H1 (cell line): ENCODE results near the gene ENPP1. TPM values are rescaled to one million over a fixed set of nuclear protein-coding genes. Genes with fewer than 3 reads are reported as not detected.

ENCODE experiments used
- CTCF ChIA-PET: fragments of 300-600 bp; sonication (Branson Sonifier 250); formaldehyde crosslinking; loops from one replicate; lab custom pipeline; 2021; ENCODE audit not compliant: partially characterized antibody; lab: Charles Lee
- POLR2A ChIA-PET: fragments of 300-600 bp; sonication (Branson Sonifier 250); formaldehyde crosslinking; loops from one replicate; lab custom pipeline; 2021; ENCODE audit warnings: inconsistent platforms; ENCODE audit not compliant: partially characterized antibody; lab: Charles Lee
- DNase-seq, 2 experiments: peaks; one replicate each; pipeline versions ENCODE4 v3.0.0 to v3.0.0-alpha.2; 2010 to 2022; ENCODE audit warnings: low spot score in 2 of 2, low read depth in 1 of 2, mixed read lengths in 1 of 2
- FAIRE-seq: peaks from 2 replicates; lab custom pipeline; 2011; peaks lifted over from hg19 to GRCh38; lab: Jason Lieb, UNC
- H2AFZ ChIP-seq: 2 replicates; pipeline ENCODE4 v1.8.1; 2012; ENCODE audit warnings: low read length, inconsistent platforms
- H2AK5ac ChIP-seq: 2 replicates; pipeline ENCODE4 v1.6.1; 2013; ENCODE audit warnings: low read depth, low read length
- H2BK120ac ChIP-seq: replicated peaks from 2 replicates; pipeline ENCODE3; 2013; ENCODE audit warnings: low read depth, low read length, inconsistent platforms
- H2BK12ac ChIP-seq: 2 replicates; pipeline ENCODE4 v1.6.1; 2013; ENCODE audit warnings: low read depth, low read length
- H2BK15ac ChIP-seq: 2 replicates; pipeline ENCODE4 v1.6.1; 2013; ENCODE audit warnings: low read length
- H2BK20ac ChIP-seq: 2 replicates; pipeline ENCODE4 v1.6.1; 2013; ENCODE audit warnings: low read length
- H2BK5ac ChIP-seq: 2 replicates; pipeline ENCODE4 v1.6.1; 2013; ENCODE audit warnings: low read depth, low read length
- H3K14ac ChIP-seq: 2 replicates; pipeline ENCODE4 v1.6.1; 2013; ENCODE audit warnings: inconsistent platforms; ENCODE audit not compliant: insufficient read length
- H3K18ac ChIP-seq: 2 replicates; pipeline ENCODE4 v1.6.1; 2013; ENCODE audit warnings: low read length; ENCODE audit errors: extremely low read depth
- H3K23ac ChIP-seq: 2 replicates; pipeline ENCODE4 v1.6.1; 2013; ENCODE audit warnings: inconsistent platforms; ENCODE audit not compliant: insufficient read length
- H3K23me2 ChIP-seq: 2 replicates; pipeline ENCODE4 v1.6.1; 2013; ENCODE audit warnings: low read depth, low read length
- H3K27ac ChIP-seq: 2 replicates; pipeline ENCODE4 v1.6.1; 2011; ENCODE audit warnings: low read depth, low read length, inconsistent platforms
- H3K27me3 ChIP-seq, 4 experiments: replicated peaks in 1 of 4; 1 replicate in 1 of 4; 2 replicates in 3 of 4; pipeline versions ENCODE4 v1.6.1 to v1.8.1; 2011 to 2013; ENCODE audit warnings: low read length in 3 of 4, mild to moderate bottlenecking in 3 of 4, inconsistent platforms in 2 of 4, mixed read lengths in 2 of 4, moderate library complexity in 1 of 4; ENCODE audit not compliant: control insufficient read depth in 3 of 4, insufficient read depth in 3 of 4; ENCODE audit errors: extremely low read depth in 1 of 4
- H3K36me3 ChIP-seq, 4 experiments: 2 replicates each; pipeline versions ENCODE4 v1.6.1 to v1.8.1; 2011 to 2013; ENCODE audit warnings: mild to moderate bottlenecking in 4 of 4, low read length in 3 of 4, moderate library complexity in 2 of 4, control low read depth in 1 of 4, inconsistent platforms in 1 of 4; ENCODE audit not compliant: insufficient read depth in 4 of 4, control insufficient read depth in 2 of 4
- H3K4ac ChIP-seq: replicated peaks from 2 replicates; pipeline ENCODE3; 2013; ENCODE audit warnings: low read length, low read depth, mixed read lengths, inconsistent platforms; ENCODE audit not compliant: insufficient read length
- H3K4me1 ChIP-seq, 4 experiments: replicated peaks in 1 of 4; 1 replicate in 1 of 4; 2 replicates in 3 of 4; pipeline versions ENCODE4 v1.6.1 to v1.8.1; 2011 to 2013; ENCODE audit warnings: low read length in 3 of 4, inconsistent platforms in 2 of 4, mixed read lengths in 1 of 4; ENCODE audit not compliant: insufficient read depth in 4 of 4, control insufficient read depth in 3 of 4
- H3K4me2 ChIP-seq, 2 experiments: 2 replicates each; pipeline versions ENCODE4 v1.6.1 to v1.8.1; 2011 to 2013; ENCODE audit warnings: low read depth in 2 of 2, low read length in 2 of 2, control low read depth in 1 of 2, inconsistent platforms in 1 of 2, mild to moderate bottlenecking in 1 of 2; ENCODE audit not compliant: insufficient read depth in 1 of 2
- H3K4me3 ChIP-seq, 4 experiments: fragments of 200-600, 300-600 bp in 1 of 4; sonication (generic), shearing (Covaris generic), sonication (Bioruptor Twin) in 1 of 4; 2 replicates each; pipeline versions ENCODE4 v1.5.1 to v1.8.1; 2011 to 2016; ENCODE audit warnings: low read length in 4 of 4, low read depth in 3 of 4, control low read depth in 2 of 4, inconsistent platforms in 2 of 4, mild to moderate bottlenecking in 2 of 4, mixed read lengths in 1 of 4, moderate library complexity in 1 of 4; ENCODE audit not compliant: insufficient read depth in 2 of 4; ENCODE audit errors: extremely low read depth in 1 of 4
- H3K56ac ChIP-seq: replicated peaks from 2 replicates; pipeline ENCODE3; 2013; ENCODE audit warnings: low read depth, mild to moderate bottlenecking, mixed read lengths, low read length, inconsistent platforms; ENCODE audit not compliant: insufficient read length
- H3K79me1 ChIP-seq: 2 replicates; pipeline ENCODE4 v1.6.1; 2013; ENCODE audit warnings: low read depth, low read length, control low read depth
- H3K79me2 ChIP-seq, 2 experiments: 2 replicates each; pipeline versions ENCODE4 v1.6.1 to v1.8.1; 2012 to 2013; ENCODE audit warnings: low read length in 2 of 2, mild to moderate bottlenecking in 2 of 2, inconsistent platforms in 1 of 2; ENCODE audit not compliant: insufficient read depth in 2 of 2, control insufficient read depth in 1 of 2
- H3K9ac ChIP-seq, 4 experiments: replicated peaks in 1 of 4; 1 replicate in 1 of 4; 2 replicates in 3 of 4; pipeline versions ENCODE4 v1.6.1 to v1.8.1; 2011 to 2013; ENCODE audit warnings: low read depth in 3 of 4, low read length in 3 of 4, control low read depth in 2 of 4, mild to moderate bottlenecking in 2 of 4, moderate library complexity in 2 of 4, inconsistent platforms in 1 of 4; ENCODE audit errors: extremely low read depth in 1 of 4
- H3K9me3 ChIP-seq, 2 experiments: 2 replicates each; pipeline versions ENCODE4 v1.6.1 to v1.8.1; 2012 to 2013; ENCODE audit warnings: mild to moderate bottlenecking in 2 of 2, moderate library complexity in 2 of 2, control low read depth in 1 of 2, inconsistent platforms in 1 of 2, low read depth in 1 of 2, low read length in 1 of 2, mixed read lengths in 1 of 2; ENCODE audit not compliant: insufficient read depth in 2 of 2
- H4K20me1 ChIP-seq, 2 experiments: replicated peaks in 1 of 2; 2 replicates each; pipeline versions ENCODE3 to v1.8.1; 2011 to 2013; ENCODE audit warnings: inconsistent platforms in 2 of 2, low read length in 2 of 2, mild to moderate bottlenecking in 1 of 2; ENCODE audit not compliant: insufficient read depth in 2 of 2, control insufficient read depth in 1 of 2
- H4K5ac ChIP-seq: 2 replicates; pipeline ENCODE4 v1.6.1; 2013; ENCODE audit warnings: low read length, low read depth, mixed read lengths, inconsistent platforms; ENCODE audit not compliant: insufficient read length
- H4K8ac ChIP-seq: 2 replicates; pipeline ENCODE4 v1.8.0; 2013; ENCODE audit warnings: mild to moderate bottlenecking, moderate library complexity, low read length, inconsistent platforms; ENCODE audit not compliant: insufficient read depth; ENCODE audit errors: extremely low read depth
- H4K91ac ChIP-seq: replicated peaks from 2 replicates; pipeline ENCODE3; 2013; ENCODE audit warnings: low read length, mixed read lengths, inconsistent platforms; ENCODE audit not compliant: insufficient read length
- JUN ChIP-seq: IDR thresholded peaks from 2 replicates; pipeline ENCODE4 v1.6.1; 2011; ENCODE audit warnings: low read depth, mild to moderate bottlenecking, improper control_type of control experiment, low read length
- JUND ChIP-seq: IDR thresholded peaks from 2 replicates; pipeline ENCODE4 v1.6.1; 2011; ENCODE audit warnings: mild to moderate bottlenecking, improper control_type of control experiment, low read length
- KDM5A ChIP-seq: fragments of 200-600 bp; IDR thresholded peaks from 2 replicates; pipeline ENCODE4 v1.7.1; 2012; ENCODE audit warnings: mild to moderate bottlenecking, low read length, inconsistent platforms, mixed read lengths
- TBP ChIP-seq: IDR thresholded peaks from 2 replicates; pipeline ENCODE4 v1.6.1; 2011; ENCODE audit warnings: low read depth, low read length, improper control_type of control experiment
- WGBS, 2 experiments: shearing (Covaris generic) in 1 of 2; methylation state at CpG; one replicate each; pipeline versions ENCODE4 v1.1.6 to v1.1.7; 2013 to 2015; ENCODE audit warnings: low lambda C conversion rate in 2 of 2, mixed read lengths in 2 of 2, inconsistent platforms in 1 of 2, low coverage in 1 of 2, missing lambda C conversion rate in 1 of 2; ENCODE audit not compliant: insufficient replicate concordance in 2 of 2, insufficient coverage in 1 of 2, insufficient read length in 1 of 2; ENCODE audit errors: extremely low coverage in 1 of 2, missing lambda C conversion rate in 1 of 2; 5-methylcytosine and 5-hydroxymethylcytosine counted together
- polyA plus RNA-seq, 7 experiments: library from polyadenylated mRNA; depleted of rRNA in 3 of 7; stranded (reverse) in 5 of 7; unstranded in 2 of 7; fragments of >200 nt in 5 of 7; fragments of 200-250 nt in 2 of 7; gene quantifications; 1 replicate in 5 of 7; 2 replicates in 1 of 7; 4 replicates in 1 of 7; pipeline versions ENCODE4 v1.2.1 to v1.2.3, GENCODE V29; 2011 to 2013; ENCODE audit warnings: missing spikeins in 2 of 7, mixed read lengths in 2 of 7
- total RNA-seq: library from RNA; stranded (reverse); fragmentation: NEBNext Ultra II Directional; extraction: Animal tissue kit (Norgen Biotek cat#: 25700); gene quantifications from 2 replicates; pipeline ENCODE4 v1.2.1, GENCODE V29; 2021

ENPP1 gene
- total and polyA plus RNA-seq, 2 of the 8 experiments (the other 6 are each of a cell fraction or from before 2014, with no cell fraction given) = 10.1 to 39.1 TPM

- H3K4me3 ChIP-seq = no peak overlapping the region
- H2BK120ac ChIP-seq = no peak overlapping the region
- no peak for FAIRE-seq
- POLR2A ChIA-PET = interaction anchor here (1.5 kb wide), 1 partner anchor 133 kb away, joined by 3 read pairs; no protein-coding TSS in a partner anchor
- H3K9ac ChIP-seq = no peak overlapping the region
- DNase-seq = no peak
- H3K36me3 ChIP-seq = no peaks in the 10 kb centered on the region
- H3K79me1 ChIP-seq = no peaks in the 10 kb centered on the region
- H3K9me3 ChIP-seq = no peaks in the 10 kb centered on the region
- no peak overlapping the region for H4K8ac ChIP-seq
- 0 out of 7 replicates have a peak, but pooled peaks cover 0 to 3% (median 0%) of the 10 kb centered on the region in 4 experiments for H3K27me3 ChIP-seq
- H2BK5ac ChIP-seq = no peak overlapping the region
- no peaks in the 10 kb centered on the region for H4K20me1 ChIP-seq
- no peaks in the 10 kb centered on the region for H3K23me2 ChIP-seq
- no peak overlapping the region for H3K18ac ChIP-seq
- H3K14ac ChIP-seq = no peak overlapping the region
- no peak overlapping the region for H3K56ac ChIP-seq
- no peak overlapping the region for H3K27ac ChIP-seq
- H3K79me2 ChIP-seq = no peaks in the 10 kb centered on the region
- no peak overlapping the region for H2AFZ ChIP-seq
- 88% methylated on average over 3 of the region's 3 CpGs; no CpG with 5 or more reads in 1 of the 2 experiments for WGBS, 2 experiments
- no peak overlapping the region for H4K5ac ChIP-seq
- H3K4me1 ChIP-seq = peaks cover 0 to 3% (median 0%) of the 10 kb centered on the region in 4 experiments; a peak in 1 of 7 replicates
- no peak overlapping the region for H3K4me2 ChIP-seq
- no peak overlapping the region for H4K91ac ChIP-seq
- no peak overlapping the region for H2BK12ac ChIP-seq
- CTCF ChIA-PET = interaction anchor here (0.6 to 3.7 kb wide), 10 partner anchors 9 to 136 kb away, joined by 3 to 18 read pairs (median 4); partner anchors contain the start of gene ENPP1
- no peak overlapping the region for H2AK5ac ChIP-seq
- no peak overlapping the region for H2BK20ac ChIP-seq
- no peak overlapping the region for H3K23ac ChIP-seq
- H3K4ac ChIP-seq = no peak overlapping the region
- H2BK15ac ChIP-seq = no peak overlapping the region
- no peak for TF ChIP-seq KDM5A
- no peak for TF ChIP-seq JUND
- no peak for TF ChIP-seq JUN
- TF ChIP-seq TBP = no peak
These were observed 26.1 kb upstream of the ENPP1 start for GRCh38 chr6:131781687-131782086.
